HepG2 (cell line): ENCODE data around the gene CCL1.

ENCODE experiments used
- EHMT2 ChIP-seq: fragments of 200-600 bp; sonication (generic); IDR thresholded peaks from 2 replicates; pipeline ENCODE4 v1.7.0; 2017; ENCODE audit warnings: antibody characterized with exemption, low read depth, low read length, borderline replicate concordance
- FOSL1 ChIP-seq: sonication (generic); formaldehyde crosslinking; IDR thresholded peaks from 2 replicates; pipeline ENCODE4 v1.9.0; 2021; ENCODE audit warnings: missing genetic modification reagents, borderline replicate concordance
- FOXK1 ChIP-seq: sonication (generic); formaldehyde crosslinking; IDR thresholded peaks from 2 replicates; pipeline ENCODE4 v1.4.0; 2020; ENCODE audit warnings: low read depth, missing genetic modification reagents, borderline replicate concordance
- GPN1 ChIP-seq: sonication (generic); formaldehyde crosslinking; IDR thresholded peaks from 2 replicates; pipeline ENCODE4 v1.5.1; 2020; ENCODE audit warnings: missing genetic modification reagents, borderline replicate concordance
- HNRNPUL1 ChIP-seq: fragments of 200-400 bp; formaldehyde crosslinking; IDR thresholded peaks from 2 replicates; pipeline ENCODE4 v1.6.1; 2017; ENCODE audit warnings: low read depth, mild to moderate bottlenecking, low read length, moderate library complexity
- SRSF9 ChIP-seq: fragments of 200-400 bp; formaldehyde crosslinking; IDR thresholded peaks from 2 replicates; pipeline ENCODE4 v1.6.1; 2018; ENCODE audit warnings: borderline replicate concordance, mild to moderate bottlenecking, low read depth, low read length; ENCODE audit not compliant: insufficient read depth, poor library complexity, severe bottlenecking
- ZMYM4 ChIP-seq: sonication (generic); formaldehyde crosslinking; IDR thresholded peaks from 2 replicates; pipeline ENCODE4 v1.8.1; 2023; ENCODE audit warnings: mild to moderate bottlenecking, missing genetic modification reagents
- ZNF510 ChIP-seq: sonication (generic); formaldehyde crosslinking; IDR thresholded peaks from 2 replicates; pipeline ENCODE4 v1.4.0; 2020; ENCODE audit warnings: low read depth, mild to moderate bottlenecking, missing genetic modification reagents
- TF ChIP-seq, protein P1 (sequence below): sonication (generic); formaldehyde crosslinking; IDR thresholded peaks from 2 replicates; pipeline ENCODE4 v1.5.1; 2020; ENCODE audit warnings: mild to moderate bottlenecking, missing genetic modification reagents, moderate library complexity
- TF ChIP-seq, protein P2 (sequence below): sonication (generic); formaldehyde crosslinking; IDR thresholded peaks from 2 replicates; pipeline ENCODE4 v1.4.0; 2020; ENCODE audit warnings: mild to moderate bottlenecking, missing genetic modification reagents
- TF ChIP-seq, protein P3 (sequence below): sonication (generic); formaldehyde crosslinking; IDR thresholded peaks from 2 replicates; pipeline ENCODE4 v1.5.0; 2020; ENCODE audit warnings: mild to moderate bottlenecking, missing genetic modification reagents, moderate library complexity
- TF ChIP-seq, protein P4 (sequence below), 2 experiments: IDR thresholded peaks; 2 replicates each; pipeline ENCODE4 v1.6.1; 2011 to 2012; ENCODE audit warnings: low read length in 2 of 2, borderline replicate concordance in 1 of 2, low read depth in 1 of 2, mild to moderate bottlenecking in 1 of 2, moderate library complexity in 1 of 2

DNA sequence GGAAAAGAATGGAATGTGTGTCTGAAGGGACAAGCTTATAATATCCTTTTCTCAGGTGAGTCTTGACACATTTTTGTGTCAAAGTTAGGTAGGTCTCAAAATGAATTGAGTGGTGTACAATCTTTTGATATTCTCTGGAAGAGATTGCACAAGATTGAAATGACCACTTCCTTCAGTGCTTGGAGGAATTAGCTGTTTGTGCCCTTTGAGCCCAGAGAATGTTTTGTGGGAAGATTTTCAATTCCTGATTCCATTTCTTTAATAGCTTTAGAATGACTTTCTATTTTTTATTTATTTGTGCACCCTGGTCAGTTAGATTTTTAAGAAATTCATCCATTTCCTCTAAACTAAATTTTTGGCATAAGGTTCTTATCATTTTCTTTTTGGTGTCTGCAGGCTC is 8.4 kb downstream of the CCL1 start:
- no peak for TF ChIP-seq EHMT2
- no peak for TF ChIP-seq FOXK1
- TF ChIP-seq, protein P1, sequence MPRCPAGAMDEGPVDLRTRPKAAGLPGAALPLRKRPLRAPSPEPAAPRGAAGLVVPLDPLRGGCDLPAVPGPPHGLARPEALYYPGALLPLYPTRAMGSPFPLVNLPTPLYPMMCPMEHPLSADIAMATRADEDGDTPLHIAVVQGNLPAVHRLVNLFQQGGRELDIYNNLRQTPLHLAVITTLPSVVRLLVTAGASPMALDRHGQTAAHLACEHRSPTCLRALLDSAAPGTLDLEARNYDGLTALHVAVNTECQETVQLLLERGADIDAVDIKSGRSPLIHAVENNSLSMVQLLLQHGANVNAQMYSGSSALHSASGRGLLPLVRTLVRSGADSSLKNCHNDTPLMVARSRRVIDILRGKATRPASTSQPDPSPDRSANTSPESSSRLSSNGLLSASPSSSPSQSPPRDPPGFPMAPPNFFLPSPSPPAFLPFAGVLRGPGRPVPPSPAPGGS (CRISPR knock-in tag): no peak
- TF ChIP-seq SRSF9: no peak
- TF ChIP-seq, protein P2, sequence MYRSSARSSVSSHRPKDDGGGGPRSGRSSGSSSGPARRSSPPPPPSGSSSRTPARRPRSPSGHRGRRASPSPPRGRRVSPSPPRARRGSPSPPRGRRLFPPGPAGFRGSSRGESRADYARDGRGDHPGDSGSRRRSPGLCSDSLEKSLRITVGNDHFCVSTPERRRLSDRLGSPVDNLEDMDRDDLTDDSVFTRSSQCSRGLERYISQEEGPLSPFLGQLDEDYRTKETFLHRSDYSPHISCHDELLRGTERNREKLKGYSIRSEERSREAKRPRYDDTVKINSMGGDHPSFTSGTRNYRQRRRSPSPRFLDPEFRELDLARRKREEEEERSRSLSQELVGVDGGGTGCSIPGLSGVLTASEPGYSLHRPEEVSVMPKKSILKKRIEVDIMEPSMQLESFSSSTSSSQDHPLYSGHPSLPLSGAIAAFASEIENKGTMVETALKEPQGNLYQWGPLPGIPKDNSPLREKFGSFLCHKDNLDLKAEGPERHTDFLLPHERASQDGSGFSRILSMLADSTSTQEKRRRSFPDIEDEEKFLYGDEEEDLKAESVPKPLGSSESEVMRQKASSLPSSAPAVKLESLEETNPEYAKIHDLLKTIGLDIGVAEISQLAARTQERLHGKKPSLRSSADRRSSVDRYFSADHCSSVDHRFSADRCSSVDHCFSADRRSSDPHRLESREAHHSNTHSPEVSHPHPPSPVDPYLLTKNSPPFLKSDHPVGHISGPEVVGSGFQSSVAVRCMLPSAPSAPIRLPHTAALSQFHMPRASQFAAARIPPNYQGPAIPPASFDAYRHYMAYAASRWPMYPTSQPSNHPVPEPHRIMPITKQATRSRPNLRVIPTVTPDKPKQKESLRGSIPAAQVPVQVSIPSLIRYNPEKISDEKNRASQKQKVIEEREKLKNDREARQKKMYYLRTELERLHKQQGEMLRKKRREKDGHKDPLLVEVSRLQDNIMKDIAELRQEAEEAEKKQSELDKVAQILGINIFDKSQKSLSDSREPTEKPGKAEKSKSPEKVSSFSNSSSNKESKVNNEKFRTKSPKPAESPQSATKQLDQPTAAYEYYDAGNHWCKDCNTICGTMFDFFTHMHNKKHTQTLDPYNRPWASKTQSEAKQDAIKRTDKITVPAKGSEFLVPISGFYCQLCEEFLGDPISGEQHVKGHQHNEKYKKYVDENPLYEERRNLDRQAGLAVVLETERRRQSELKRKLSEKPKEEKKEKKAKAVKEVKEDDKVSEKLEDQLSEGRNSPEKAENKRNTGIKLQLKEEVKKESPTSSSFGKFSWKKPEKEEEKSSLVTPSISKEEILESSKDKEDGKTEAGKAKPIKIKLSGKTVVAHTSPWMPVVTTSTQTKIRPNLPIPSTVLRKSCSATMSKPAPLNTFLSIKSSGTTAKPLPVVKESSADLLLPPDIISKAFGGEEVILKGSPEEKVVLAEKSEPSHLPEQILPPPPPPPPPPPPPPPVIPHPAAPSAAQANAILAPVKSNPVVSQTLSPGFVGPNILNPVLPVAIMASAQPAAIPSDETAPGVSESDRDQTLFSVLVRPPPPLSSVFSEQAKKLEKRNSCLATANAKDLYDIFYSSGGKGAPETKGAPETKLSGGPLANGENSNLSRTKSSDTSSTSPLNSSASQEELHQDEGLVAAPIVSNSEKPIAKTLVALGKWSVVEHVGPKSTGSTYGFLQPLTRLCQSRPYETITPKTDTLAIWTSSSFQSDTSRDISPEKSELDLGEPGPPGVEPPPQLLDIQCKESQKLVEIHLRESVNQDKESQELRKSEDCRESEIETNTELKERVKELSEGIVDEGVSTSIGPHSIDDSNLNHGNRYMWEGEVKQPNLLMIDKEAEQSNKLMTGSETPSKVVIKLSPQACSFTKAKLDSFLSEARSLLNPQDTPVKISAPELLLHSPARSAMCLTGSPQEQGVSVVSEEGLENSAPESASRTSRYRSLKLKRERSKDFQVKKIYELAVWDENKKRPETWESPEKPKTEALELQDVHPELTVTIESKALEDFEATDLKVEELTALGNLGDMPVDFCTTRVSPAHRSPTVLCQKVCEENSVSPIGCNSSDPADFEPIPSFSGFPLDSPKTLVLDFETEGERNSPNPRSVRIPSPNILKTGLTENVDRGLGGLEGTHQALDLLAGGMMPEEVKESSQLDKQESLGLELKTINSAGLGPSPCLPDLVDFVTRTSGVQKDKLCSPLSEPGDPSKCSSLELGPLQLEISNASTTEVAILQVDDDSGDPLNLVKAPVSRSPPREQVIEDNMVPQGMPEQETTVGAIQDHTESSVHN (CRISPR knock-in tag): no peak
- no peak for TF ChIP-seq ZNF510 (CRISPR knock-in tag)
- TF ChIP-seq FOSL1 (CRISPR knock-in tag): no peak
- TF ChIP-seq, protein P3, sequence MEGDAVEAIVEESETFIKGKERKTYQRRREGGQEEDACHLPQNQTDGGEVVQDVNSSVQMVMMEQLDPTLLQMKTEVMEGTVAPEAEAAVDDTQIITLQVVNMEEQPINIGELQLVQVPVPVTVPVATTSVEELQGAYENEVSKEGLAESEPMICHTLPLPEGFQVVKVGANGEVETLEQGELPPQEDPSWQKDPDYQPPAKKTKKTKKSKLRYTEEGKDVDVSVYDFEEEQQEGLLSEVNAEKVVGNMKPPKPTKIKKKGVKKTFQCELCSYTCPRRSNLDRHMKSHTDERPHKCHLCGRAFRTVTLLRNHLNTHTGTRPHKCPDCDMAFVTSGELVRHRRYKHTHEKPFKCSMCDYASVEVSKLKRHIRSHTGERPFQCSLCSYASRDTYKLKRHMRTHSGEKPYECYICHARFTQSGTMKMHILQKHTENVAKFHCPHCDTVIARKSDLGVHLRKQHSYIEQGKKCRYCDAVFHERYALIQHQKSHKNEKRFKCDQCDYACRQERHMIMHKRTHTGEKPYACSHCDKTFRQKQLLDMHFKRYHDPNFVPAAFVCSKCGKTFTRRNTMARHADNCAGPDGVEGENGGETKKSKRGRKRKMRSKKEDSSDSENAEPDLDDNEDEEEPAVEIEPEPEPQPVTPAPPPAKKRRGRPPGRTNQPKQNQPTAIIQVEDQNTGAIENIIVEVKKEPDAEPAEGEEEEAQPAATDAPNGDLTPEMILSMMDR: no peak
- no peak for TF ChIP-seq HNRNPUL1
- no peak for TF ChIP-seq ZMYM4 (CRISPR knock-in tag)
- TF ChIP-seq, protein P4, sequence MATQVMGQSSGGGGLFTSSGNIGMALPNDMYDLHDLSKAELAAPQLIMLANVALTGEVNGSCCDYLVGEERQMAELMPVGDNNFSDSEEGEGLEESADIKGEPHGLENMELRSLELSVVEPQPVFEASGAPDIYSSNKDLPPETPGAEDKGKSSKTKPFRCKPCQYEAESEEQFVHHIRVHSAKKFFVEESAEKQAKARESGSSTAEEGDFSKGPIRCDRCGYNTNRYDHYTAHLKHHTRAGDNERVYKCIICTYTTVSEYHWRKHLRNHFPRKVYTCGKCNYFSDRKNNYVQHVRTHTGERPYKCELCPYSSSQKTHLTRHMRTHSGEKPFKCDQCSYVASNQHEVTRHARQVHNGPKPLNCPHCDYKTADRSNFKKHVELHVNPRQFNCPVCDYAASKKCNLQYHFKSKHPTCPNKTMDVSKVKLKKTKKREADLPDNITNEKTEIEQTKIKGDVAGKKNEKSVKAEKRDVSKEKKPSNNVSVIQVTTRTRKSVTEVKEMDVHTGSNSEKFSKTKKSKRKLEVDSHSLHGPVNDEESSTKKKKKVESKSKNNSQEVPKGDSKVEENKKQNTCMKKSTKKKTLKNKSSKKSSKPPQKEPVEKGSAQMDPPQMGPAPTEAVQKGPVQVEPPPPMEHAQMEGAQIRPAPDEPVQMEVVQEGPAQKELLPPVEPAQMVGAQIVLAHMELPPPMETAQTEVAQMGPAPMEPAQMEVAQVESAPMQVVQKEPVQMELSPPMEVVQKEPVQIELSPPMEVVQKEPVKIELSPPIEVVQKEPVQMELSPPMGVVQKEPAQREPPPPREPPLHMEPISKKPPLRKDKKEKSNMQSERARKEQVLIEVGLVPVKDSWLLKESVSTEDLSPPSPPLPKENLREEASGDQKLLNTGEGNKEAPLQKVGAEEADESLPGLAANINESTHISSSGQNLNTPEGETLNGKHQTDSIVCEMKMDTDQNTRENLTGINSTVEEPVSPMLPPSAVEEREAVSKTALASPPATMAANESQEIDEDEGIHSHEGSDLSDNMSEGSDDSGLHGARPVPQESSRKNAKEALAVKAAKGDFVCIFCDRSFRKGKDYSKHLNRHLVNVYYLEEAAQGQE (IDR thresholded peaks at IDR 0.05; ENCODE audit: borderline replicate concordance in 1 of 2, low read depth in 1 of 2, low read length in 2 of 2): no peak
- TF ChIP-seq GPN1 (CRISPR knock-in tag): no peak
